Osteoblast (primary cell): ENCODE results near the gene FCRL6. TPM values are rescaled to one million over a fixed set of nuclear protein-coding genes. Genes with fewer than 3 reads are reported as not detected.

Experiments
- DNase-seq: peaks from one replicate; pipeline ENCODE4 v3.0.0; 2011; ENCODE audit warnings: low spot score, mixed read lengths; ENCODE audit not compliant: insufficient read length; ENCODE audit errors: missing footprints
- H2AFZ ChIP-seq: 2 replicates; pipeline ENCODE4 v1.6.0; 2011; ENCODE audit warnings: mild to moderate bottlenecking, low read length
- H3K27ac ChIP-seq: 2 replicates; pipeline ENCODE4 v1.5.1; 2011; ENCODE audit warnings: mild to moderate bottlenecking, low read depth, low read length, moderate library complexity
- H3K27me3 ChIP-seq: 2 replicates; pipeline ENCODE4 v1.6.0; 2012; ENCODE audit warnings: mild to moderate bottlenecking, control low read depth, inconsistent platforms, low read length, moderate library complexity; ENCODE audit not compliant: insufficient read depth
- H3K36me3 ChIP-seq: 2 replicates; pipeline ENCODE4 v1.5.1; 2011; ENCODE audit warnings: mild to moderate bottlenecking, low read length, control low read depth, moderate library complexity; ENCODE audit not compliant: insufficient read depth
- H3K4me1 ChIP-seq: 2 replicates; pipeline ENCODE4 v1.5.1; 2011; ENCODE audit warnings: mild to moderate bottlenecking, low read length, control low read depth, moderate library complexity; ENCODE audit not compliant: insufficient read depth
- H3K4me2 ChIP-seq: 2 replicates; pipeline ENCODE4 v1.6.0; 2011; ENCODE audit warnings: mild to moderate bottlenecking, low read length; ENCODE audit not compliant: insufficient read depth
- H3K4me3 ChIP-seq: fragments of 200-600 bp; sonication (generic); 3 replicates; pipeline ENCODE4 v1.5.1; 2012; ENCODE audit warnings: mild to moderate bottlenecking, low read length, inconsistent platforms; ENCODE audit not compliant: insufficient read depth
- H3K79me2 ChIP-seq: 2 replicates; pipeline ENCODE4 v1.6.0; 2012; ENCODE audit warnings: mild to moderate bottlenecking, low read length, control low read depth, inconsistent platforms; ENCODE audit not compliant: insufficient read depth
- H3K9me3 ChIP-seq: 2 replicates; pipeline ENCODE4 v1.5.1; 2011; ENCODE audit warnings: low read depth, low read length, control low read depth
- H4K20me1 ChIP-seq: 2 replicates; pipeline ENCODE4 v1.6.0; 2012; ENCODE audit warnings: mild to moderate bottlenecking, low read length, control low read depth; ENCODE audit not compliant: insufficient read depth
- CTCF ChIP-seq: IDR thresholded peaks from 2 replicates; pipeline ENCODE4 v1.5.1; 2011; ENCODE audit warnings: mild to moderate bottlenecking, low read depth, low read length, moderate library complexity; ENCODE audit errors: extremely low read depth
- total RNA-seq: library from RNA; depleted of rRNA; stranded (reverse); fragments of >200 nt; gene quantifications from 2 replicates; pipeline ENCODE4 v1.2.3, GENCODE V29; 2012

Gene FCRL6
- total RNA-seq, 1 donor, result not detected

- Histone ChIP-seq H2AFZ (no peak overlapping the region), H3K4me3 (no peak overlapping the region), H3K27me3 (no peaks in the 10 kb centered on the region), H3K9me3 (no peaks in the 10 kb centered on the region), H4K20me1 (no peaks in the 10 kb centered on the region), H3K4me2 (no peak overlapping the region), H3K4me1 (peaks cover 14% of the 10 kb centered on the region), H3K27ac (no peak overlapping the region), H3K79me2 (no peaks in the 10 kb centered on the region), H3K36me3 (no peaks in the 10 kb centered on the region)
- no peak for DNase-seq
- no peak for TF ChIP-seq CTCF
These were observed 45.1 kb downstream of the FCRL6 start for GRCh38 chr1:159847231-159847630.

- no peak for DNase-seq
- H3K4me3 ChIP-seq, result no peak overlapping the region
- no peak overlapping the region for H3K4me2 ChIP-seq
- no peak overlapping the region for H3K27ac ChIP-seq
- no peaks in the 10 kb centered on the region for H3K36me3 ChIP-seq
- no peaks in the 10 kb centered on the region for H4K20me1 ChIP-seq
- H3K4me1 ChIP-seq, result peaks cover 19% of the 10 kb centered on the region
- no peak overlapping the region for H2AFZ ChIP-seq
- no peaks in the 10 kb centered on the region for H3K27me3 ChIP-seq
- H3K79me2 ChIP-seq, result no peaks in the 10 kb centered on the region
- no peak for TF ChIP-seq CTCF
- H3K9me3 ChIP-seq, result no peaks in the 10 kb centered on the region
These were observed 46.2 kb downstream of the FCRL6 start for GRCh38 chr1:159848326-159848725.

GRCh38 chr1:159849626-159850366 is 47.6 kb downstream of the FCRL6 start:
- Histone ChIP-seq H3K4me1 (peaks cover 28% of the 10 kb centered on the region), H3K79me2 (no peaks in the 10 kb centered on the region), H3K36me3 (no peaks in the 10 kb centered on the region), H2AFZ (peak overlapping the region; percentile 67), H3K4me2 (peak overlapping the region; percentile 76), H3K27me3 (no peaks in the 10 kb centered on the region), H3K9me3 (no peaks in the 10 kb centered on the region), H3K27ac (peak overlapping the region; percentile 90), H3K4me3 (peak overlapping the region; percentile 48), H4K20me1 (no peaks in the 10 kb centered on the region)
- DNase-seq, result no peak
- no peak for TF ChIP-seq CTCF

- Histone ChIP-seq H3K4me1 (peaks cover 34% of the 10 kb centered on the region), H3K27ac (no peak overlapping the region), H2AFZ (no peak overlapping the region), H4K20me1 (no peaks in the 10 kb centered on the region), H3K27me3 (no peaks in the 10 kb centered on the region), H3K9me3 (no peaks in the 10 kb centered on the region), H3K4me3 (no peak overlapping the region), H3K4me2 (no peak overlapping the region), H3K36me3 (no peaks in the 10 kb centered on the region), H3K79me2 (no peaks in the 10 kb centered on the region)
- TF ChIP-seq CTCF, result no peak
- no peak for DNase-seq
These were observed 49.2 kb downstream of the FCRL6 start for GRCh38 chr1:159851407-159851806.
